OCI-LY7 (cell line): Measurements from ENCODE around the gene VPS72. TPM values are rescaled to one million over a fixed set of nuclear protein-coding genes. Genes with fewer than 3 reads are reported as not detected.

Experiments used
- BruUV-seq: library from RNA; stranded (reverse); fragments of 400-500 nt; replicated peaks from 2 replicates; lab custom pipeline; 2021; lab: Mats Ljungman, UMichigan
- CTCF ChIA-PET: fragments of 300-600 bp; sonication (Branson Sonifier 250); formaldehyde crosslinking; loops from one replicate; lab custom pipeline; 2022; ENCODE audit warnings: antibody characterized with exemption; ENCODE audit not compliant: unreplicated experiment; lab: Charles Lee
- POLR2A ChIA-PET: fragments of 300-600 bp; sonication (Branson Sonifier 250); formaldehyde crosslinking; loops from one replicate; lab custom pipeline; 2022; ENCODE audit warnings: antibody characterized with exemption; lab: Charles Lee
- DNase-seq: peaks from one replicate; pipeline ENCODE4 v3.0.0-alpha.2; 2015; ENCODE audit warnings: low spot score
- H2AFZ ChIP-seq: fragments of 200-600 bp; sonication (generic), shearing (Covaris generic); 2 replicates; pipeline ENCODE4 v1.6.1; 2014; ENCODE audit warnings: mild to moderate bottlenecking, antibody characterized with exemption, low read length, moderate library complexity
- H3K27ac ChIP-seq: fragments of 200-600 bp; sonication (generic); 2 replicates; pipeline ENCODE4 v1.5.1; 2014; ENCODE audit warnings: mixed run types, low read depth, mild to moderate bottlenecking, moderate library complexity, low read length, inconsistent platforms; ENCODE audit not compliant: poor library complexity, severe bottlenecking
- H3K36me3 ChIP-seq: fragments of 200-600 bp; sonication (generic); 2 replicates; pipeline ENCODE4 v1.6.1; 2014; ENCODE audit warnings: mild to moderate bottlenecking, antibody characterized with exemption, low read length, moderate library complexity, mixed read lengths; ENCODE audit not compliant: insufficient read depth
- H3K4me1 ChIP-seq: fragments of 200-600 bp; sonication (generic); 2 replicates; pipeline ENCODE4 v1.5.1; 2014; ENCODE audit warnings: mild to moderate bottlenecking, low read length; ENCODE audit not compliant: insufficient read depth, poor library complexity, severe bottlenecking
- H3K4me2 ChIP-seq: fragments of 200-600 bp; sonication (generic); 2 replicates; pipeline ENCODE4 v1.6.1; 2014; ENCODE audit warnings: mild to moderate bottlenecking, low read length
- H3K4me3 ChIP-seq: fragments of 200-600 bp; sonication (generic); 2 replicates; pipeline ENCODE4 v1.5.1; 2014; ENCODE audit warnings: mild to moderate bottlenecking, low read depth, low read length; ENCODE audit not compliant: poor library complexity, severe bottlenecking
- H3K79me2 ChIP-seq: fragments of 200-600 bp; sonication (generic); 2 replicates; pipeline ENCODE4 v1.6.1; 2016; ENCODE audit warnings: low read depth, mild to moderate bottlenecking, low read length, moderate library complexity, mixed read lengths; ENCODE audit not compliant: insufficient read depth
- H3K9me2 ChIP-seq: fragments of 200-600 bp; sonication (generic); 2 replicates; pipeline ENCODE4 v1.6.1; 2016; ENCODE audit warnings: mild to moderate bottlenecking, low read length, mixed read lengths; ENCODE audit not compliant: insufficient read depth
- H3K9me3 ChIP-seq: fragments of 200-600 bp; sonication (generic); 2 replicates; pipeline ENCODE4 v1.6.1; 2014; ENCODE audit warnings: mild to moderate bottlenecking, mixed run types, low read length, mixed read lengths
- H4K20me1 ChIP-seq: fragments of 200-600 bp; sonication (generic); 2 replicates; pipeline ENCODE4 v1.6.1; 2014; ENCODE audit warnings: mild to moderate bottlenecking, antibody characterized with exemption, low read length, moderate library complexity, mixed read lengths; ENCODE audit not compliant: insufficient read depth
- CTCF ChIP-seq: fragments of 200-600 bp; sonication (generic); conservative IDR thresholded peaks from 2 replicates; pipeline ENCODE4 v1.5.1; 2014; ENCODE audit warnings: mild to moderate bottlenecking, antibody characterized with exemption, low read length, moderate library complexity, mixed read lengths
- EZH2phosphoT487 ChIP-seq: fragments of 200-600 bp; sonication (generic); IDR thresholded peaks from 2 replicates; pipeline ENCODE4 v1.6.1; 2018; ENCODE audit warnings: low read depth, borderline replicate concordance, mild to moderate bottlenecking, mixed run types, antibody characterized with exemption, low read length, moderate library complexity, mixed read lengths
- intact Hi-C: fragments of 100-400 bp; cut with micrococcal nuclease; formaldehyde crosslinking; loops from one replicate; pipeline ENCODE4 v1.10.0; 2022; ENCODE audit not compliant: unreplicated experiment
- total RNA-seq, 2 experiments: library from RNA; depleted of rRNA in 1 of 2; stranded (reverse); fragments of >200 nt in 1 of 2; shearing (Covaris generic) in 1 of 2; gene quantifications; 2 replicates each; pipeline ENCODE4 v1.2.3, GENCODE V29; 2014 to 2022

Gene VPS72
- total RNA-seq, 2 experiments from 2014 or later, result 51.1 to 54.3 TPM

- Histone ChIP-seq H3K27ac (no peak overlapping the region), H3K4me1 (peaks cover 24% of the 10 kb centered on the region), H3K79me2 (peaks cover 13% of the 10 kb centered on the region; the same call in 1 of the 2 replicates), H2AFZ (0 out of 2 replicates have a peak overlapping the region, but pooled peaks have one; percentile 87), H3K4me3 (peak overlapping the region; percentile 90), H3K9me2 (no peaks in the 10 kb centered on the region), H3K9me3 (no peaks in the 10 kb centered on the region), H4K20me1 (no peaks in the 10 kb centered on the region), H3K36me3 (peaks cover 24% of the 10 kb centered on the region), H3K4me2 (peak overlapping the region; percentile 74)
- ChIA-PET CTCF (no interaction called here), POLR2A (no interaction called here)
- intact Hi-C loops, result no loop called here
- TSS peak; percentile 49 for BruUV-seq
- no peak for DNase-seq
- TF ChIP-seq EZH2phosphoT487 (no peak), CTCF (no peak)
Observed at GRCh38 chr1:151164732-151165280, 25.2 kb downstream of the VPS72 start.

GRCh38 chr1:151159373-151159772 is 30.6 kb downstream of the VPS72 start:
- TF ChIP-seq CTCF, result no peak
- no peak for TF ChIP-seq EZH2phosphoT487
- no peak overlapping the region for H3K27ac ChIP-seq
- H2AFZ ChIP-seq, result no peak overlapping the region
- no peak for DNase-seq
- no TSS peak for BruUV-seq
- ChIA-PET CTCF (no interaction called here), POLR2A (interaction anchor here (0.9 kb wide), 1 partner anchor 18 kb away, joined by 3 read pairs; no protein-coding TSS in a partner anchor)
- H3K79me2 ChIP-seq, result peaks cover 9% of the 10 kb centered on the region; the same call in 1 of the 2 replicates
- H3K9me2 ChIP-seq, result no peaks in the 10 kb centered on the region
- H3K4me1 ChIP-seq, result peaks cover 41% of the 10 kb centered on the region
- no peak overlapping the region for H3K4me3 ChIP-seq
- H4K20me1 ChIP-seq, result no peaks in the 10 kb centered on the region
- H3K9me3 ChIP-seq, result no peaks in the 10 kb centered on the region
- H3K4me2 ChIP-seq, result peak overlapping the region; percentile 40
- peaks cover 16% of the 10 kb centered on the region; the same call in 1 of the 2 replicates for H3K36me3 ChIP-seq
- intact Hi-C loops, result no loop called here

- POLR2A ChIA-PET, result interaction anchor here (0.9 kb wide), 1 partner anchor 17 kb away, joined by 3 read pairs; no protein-coding TSS in a partner anchor
- H3K79me2 ChIP-seq, result peaks cover 9% of the 10 kb centered on the region; the same call in 1 of the 2 replicates
- H3K9me3 ChIP-seq, result no peaks in the 10 kb centered on the region
- H2AFZ ChIP-seq, result no peak overlapping the region
- H3K9me2 ChIP-seq, result no peaks in the 10 kb centered on the region
- no peak for DNase-seq
- CTCF ChIA-PET, result no interaction called here
- H3K4me2 ChIP-seq, result peak overlapping the region; percentile 40; the same call in 1 of the 2 replicates
- no peaks in the 10 kb centered on the region for H4K20me1 ChIP-seq
- no TSS peak for BruUV-seq
- H3K4me1 ChIP-seq, result peaks cover 38% of the 10 kb centered on the region
- intact Hi-C loops, result no loop called here
- H3K27ac ChIP-seq, result no peak overlapping the region
- no peak overlapping the region for H3K4me3 ChIP-seq
- peaks cover 16% of the 10 kb centered on the region; the same call in 1 of the 2 replicates for H3K36me3 ChIP-seq
- TF ChIP-seq CTCF (no peak), EZH2phosphoT487 (no peak)
Observed at GRCh38 chr1:151158751-151159251, 31.2 kb downstream of the VPS72 start.
